ENCODE data around the gene LGMN. TPM values are rescaled to one million over a fixed set of nuclear protein-coding genes. Genes with fewer than 3 reads are reported as not detected.
"Not testable (repeated sequence)": the region's sequence is repeated elsewhere in the genome, so short reads cannot be mapped to it uniquely, and the experiment has no call there.

Gene LGMN
- total RNA-seq, 6 experiments from 2014 or later, result 37.0 to 57.3 (median 43.3) TPM

GRCh38 chr14:92768795-92769194, 20.4 kb upstream of the LGMN start:
- no peak for TF ChIP-seq CTCF (IDR thresholded peaks at IDR 0.05)
- Mint-ChIP-seq H3K36me3 (ENCODE audit: low read depth) (no peaks in the 10 kb centered on the region), H3K4me3 (no peak overlapping the region), H3K9me3 (no peaks in the 10 kb centered on the region), H3K27ac (no peak overlapping the region), H3K4me1 (ENCODE audit: low read depth) (no peaks in the 10 kb centered on the region), H3K27me3 (ENCODE audit: insufficient read depth) (peaks cover 24% of the 10 kb centered on the region)
- DNase-seq, result no peak

GRCh38 chr14:92768236-92768635, 19.8 kb upstream of the LGMN start:
- not testable (repeated sequence) for H3K36me3 Mint-ChIP-seq (ENCODE audit: low read depth); H3K27ac Mint-ChIP-seq; H3K4me1 Mint-ChIP-seq (ENCODE audit: low read depth); H3K9me3 Mint-ChIP-seq; DNase-seq; H3K4me3 Mint-ChIP-seq
- peaks cover 22% of the 10 kb centered on the region for H3K27me3 Mint-ChIP-seq (ENCODE audit: insufficient read depth)

- not testable (repeated sequence) for H3K27ac Mint-ChIP-seq; H3K9me3 Mint-ChIP-seq; H3K36me3 Mint-ChIP-seq (ENCODE audit: low read depth); DNase-seq; H3K4me1 Mint-ChIP-seq (ENCODE audit: low read depth); H3K4me3 Mint-ChIP-seq
- H3K27me3 Mint-ChIP-seq (ENCODE audit: insufficient read depth), result peaks cover 22% of the 10 kb centered on the region
These were observed 15.5 kb upstream of the LGMN start for GRCh38 chr14:92763666-92764631.

- no peak for TF ChIP-seq CTCF (IDR thresholded peaks at IDR 0.05)
- H3K4me3 Mint-ChIP-seq, result no peak overlapping the region
These were observed 12.0 kb upstream of the LGMN start for GRCh38 chr14:92760524-92760805.

GRCh38 chr14:92759679-92760523, 11.5 kb upstream of the LGMN start:
- Mint-ChIP-seq H3K27me3 (ENCODE audit: insufficient read depth) (peaks cover 12% of the 10 kb centered on the region), H3K4me1 (ENCODE audit: low read depth) (peaks cover 10% of the 10 kb centered on the region; the same call in 1 of the 2 replicates), H3K36me3 (ENCODE audit: low read depth) (no peaks in the 10 kb centered on the region), H3K27ac (no peak overlapping the region), H3K9me3 (no peaks in the 10 kb centered on the region), H3K4me3 (no peak overlapping the region)
- no peak for DNase-seq
- TF ChIP-seq CTCF (IDR thresholded peaks at IDR 0.05), result no peak

More at GRCh38 chr14:92760524-92760805, 12.0 kb upstream of the LGMN start:
- no peaks in the 10 kb centered on the region for H3K36me3 Mint-ChIP-seq (ENCODE audit: low read depth)
- no peaks in the 10 kb centered on the region for H3K9me3 Mint-ChIP-seq
- DNase-seq, result no peak
- H3K27me3 Mint-ChIP-seq (ENCODE audit: insufficient read depth), result peaks cover 12% of the 10 kb centered on the region
- peaks cover 10% of the 10 kb centered on the region; the same call in 1 of the 2 replicates for H3K4me1 Mint-ChIP-seq (ENCODE audit: low read depth)
- H3K27ac Mint-ChIP-seq, result no peak overlapping the region

GRCh38 chr14:92759300-92759678, 10.9 kb upstream of the LGMN start:
- no peak for TF ChIP-seq CTCF (IDR thresholded peaks at IDR 0.05)

More at GRCh38 chr14:92759300-92759678, 10.9 kb upstream of the LGMN start:
- H3K27ac Mint-ChIP-seq, result no peak overlapping the region
- H3K9me3 Mint-ChIP-seq, result no peaks in the 10 kb centered on the region
- peaks cover 12% of the 10 kb centered on the region for H3K27me3 Mint-ChIP-seq (ENCODE audit: insufficient read depth)
- H3K4me3 Mint-ChIP-seq, result no peak overlapping the region
- DNase-seq, result peak; percentile 30
- no peaks in the 10 kb centered on the region for H3K36me3 Mint-ChIP-seq (ENCODE audit: low read depth)
- H3K4me1 Mint-ChIP-seq (ENCODE audit: low read depth), result peaks cover 10% of the 10 kb centered on the region; the same call in 1 of the 2 replicates

Data from HFFc6 (cell line).